Retinal pigment epithelial cell (primary cell): ENCODE results near the gene TMEM72.
"Not testable (repeated sequence)": the region's sequence is repeated elsewhere in the genome, so short reads cannot be mapped to it uniquely, and the experiment has no call there.

Source experiments
- DNase-seq: peaks from one replicate; pipeline ENCODE4 v3.0.0-alpha.2; 2010; ENCODE audit warnings: low read depth
- H3K4me3 ChIP-seq: 2 replicates; pipeline ENCODE4 v1.5.1; 2011; ENCODE audit warnings: mild to moderate bottlenecking, low read length, control low read depth, moderate library complexity
- CTCF ChIP-seq: conservative IDR thresholded peaks from 2 replicates; pipeline ENCODE4 v1.5.1; 2011; ENCODE audit warnings: low read depth, low read length, control low read depth, inconsistent platforms

Gene TMEM72

GRCh38 chr10:44865289-44865671, 45.9 kb upstream of the TMEM72 start:
- peak overlapping the region; percentile 21 for H3K4me3 ChIP-seq
- no peak for DNase-seq
- TF ChIP-seq CTCF, result no peak

- DNase-seq, H3K4me3 ChIP-seq: not testable (repeated sequence)
Measured at GRCh38 chr10:44866367-44866766, 44.8 kb upstream of the TMEM72 start.

- no peak for DNase-seq
- no peak overlapping the region for H3K4me3 ChIP-seq
- no peak for TF ChIP-seq CTCF
Measured at GRCh38 chr10:44870031-44870430, 41.1 kb upstream of the TMEM72 start.

GRCh38 chr10:44873160-44873559, 38.0 kb upstream of the TMEM72 start:
- TF ChIP-seq CTCF, result no peak
- DNase-seq, result no peak
- H3K4me3 ChIP-seq, result no peak overlapping the region

GRCh38 chr10:44874166-44874565, 37.0 kb upstream of the TMEM72 start:
- peak; percentile 69 for DNase-seq
- no peak for TF ChIP-seq CTCF
- H3K4me3 ChIP-seq, result no peak overlapping the region

- H3K4me3 ChIP-seq, result peak overlapping the region; percentile 41
- DNase-seq, result no peak
- peak; percentile 36 for TF ChIP-seq CTCF
Measured at GRCh38 chr10:44878706-44879530, 32.2 kb upstream of the TMEM72 start.

GRCh38 chr10:44879531-44879899, 31.6 kb upstream of the TMEM72 start:
- DNase-seq, result no peak
- H3K4me3 ChIP-seq, result no peak overlapping the region
- no peak for TF ChIP-seq CTCF
